Lung (tissue), 12 donors: ENCODE measurements around the gene RASGRP2. TPM values are rescaled to one million over a fixed set of nuclear protein-coding genes. Genes with fewer than 3 reads are reported as not detected.

ENCODE experiments used
- ATAC-seq: fragments of 200-7000 bp; cut with Tn5 transposase; one replicate; pipeline ENCODE4 v1.9.1; 2020; ENCODE audit warnings: moderate number of reproducible peaks; ENCODE audit not compliant: insufficient read depth, low FRiP score
- DNase-seq, 3 donors: peaks; one replicate each; pipeline ENCODE4 v3.0.0-alpha.2; 2013 to 2017
- H3K27ac ChIP-seq, 2 donors: one replicate each; pipeline ENCODE4 v1.5.1; 2013; ENCODE audit warnings: mild to moderate bottlenecking in 2 of 2, moderate library complexity in 2 of 2, control low read depth in 1 of 2, inconsistent platforms in 1 of 2, low read depth in 1 of 2, low read length in 1 of 2
- H3K27me3 ChIP-seq, 3 donors: one replicate each; pipeline ENCODE4 v1.5.1; 2013; ENCODE audit warnings: low read length in 2 of 3; ENCODE audit not compliant: control insufficient read depth in 3 of 3, insufficient read depth in 3 of 3
- H3K36me3 ChIP-seq, 4 donors: one replicate each; pipeline ENCODE4 v1.5.1; 2013; ENCODE audit warnings: low read length in 4 of 4, mild to moderate bottlenecking in 1 of 4, moderate library complexity in 1 of 4; ENCODE audit not compliant: control insufficient read depth in 4 of 4, insufficient read depth in 4 of 4
- H3K4me1 ChIP-seq, 5 donors: one replicate each; pipeline ENCODE4 v1.5.1; 2013; ENCODE audit warnings: low read length in 5 of 5, mild to moderate bottlenecking in 2 of 5, moderate library complexity in 1 of 5; ENCODE audit not compliant: control insufficient read depth in 5 of 5, insufficient read depth in 5 of 5
- H3K4me3 ChIP-seq: one replicate; pipeline ENCODE4 v1.5.1; 2013; ENCODE audit warnings: mild to moderate bottlenecking, control low read depth, moderate library complexity
- H3K9ac ChIP-seq, 2 donors: one replicate each; pipeline ENCODE4 v1.5.1; 2013; ENCODE audit warnings: low read length in 2 of 2, control low read depth in 1 of 2; ENCODE audit not compliant: insufficient read depth in 1 of 2
- H3K9me3 ChIP-seq, 4 donors: one replicate each; pipeline ENCODE4 v1.5.1; 2013; ENCODE audit warnings: low read length in 3 of 4, mild to moderate bottlenecking in 1 of 4, moderate library complexity in 1 of 4; ENCODE audit not compliant: control insufficient read depth in 4 of 4, insufficient read depth in 3 of 4
- CTCF ChIP-seq: IDR thresholded peaks from 2 replicates; pipeline ENCODE4 v1.5.1; 2012; ENCODE audit warnings: mild to moderate bottlenecking; ENCODE audit errors: control extremely low read depth, extremely low read depth
- WGBS, 2 donors: extraction: QIAGEN DNeasy Blood & Tissue Kit; methylation state at CpG; one replicate each; pipeline ENCODE4 v1.1.7; 2013; 5-methylcytosine and 5-hydroxymethylcytosine counted together
- polyA plus RNA-seq, 2 donors: library from polyadenylated mRNA; stranded (reverse); fragments of 200-250 nt; gene quantifications; one replicate each; pipeline ENCODE4 v1.2.1, GENCODE V29; 2013
- total RNA-seq, 2 donors: library from RNA; depleted of rRNA in 1 of 2; stranded (reverse); fragments of >200 nt in 1 of 2; gene quantifications; one replicate each; pipeline ENCODE4 v1.2.1, GENCODE V29; 2014 to 2021
- donor health status: control.
- donor health status: control.
- donor health status: Bipolar disorder and iron deficiency.
- donor health status: healthy.
- donor health status: DM: yes; HTN: yes; CAD: no.

Gene RASGRP2
- total and polyA plus RNA-seq, 4 donors: 20.0 to 46.4 (median 30.8) TPM

DNA sequence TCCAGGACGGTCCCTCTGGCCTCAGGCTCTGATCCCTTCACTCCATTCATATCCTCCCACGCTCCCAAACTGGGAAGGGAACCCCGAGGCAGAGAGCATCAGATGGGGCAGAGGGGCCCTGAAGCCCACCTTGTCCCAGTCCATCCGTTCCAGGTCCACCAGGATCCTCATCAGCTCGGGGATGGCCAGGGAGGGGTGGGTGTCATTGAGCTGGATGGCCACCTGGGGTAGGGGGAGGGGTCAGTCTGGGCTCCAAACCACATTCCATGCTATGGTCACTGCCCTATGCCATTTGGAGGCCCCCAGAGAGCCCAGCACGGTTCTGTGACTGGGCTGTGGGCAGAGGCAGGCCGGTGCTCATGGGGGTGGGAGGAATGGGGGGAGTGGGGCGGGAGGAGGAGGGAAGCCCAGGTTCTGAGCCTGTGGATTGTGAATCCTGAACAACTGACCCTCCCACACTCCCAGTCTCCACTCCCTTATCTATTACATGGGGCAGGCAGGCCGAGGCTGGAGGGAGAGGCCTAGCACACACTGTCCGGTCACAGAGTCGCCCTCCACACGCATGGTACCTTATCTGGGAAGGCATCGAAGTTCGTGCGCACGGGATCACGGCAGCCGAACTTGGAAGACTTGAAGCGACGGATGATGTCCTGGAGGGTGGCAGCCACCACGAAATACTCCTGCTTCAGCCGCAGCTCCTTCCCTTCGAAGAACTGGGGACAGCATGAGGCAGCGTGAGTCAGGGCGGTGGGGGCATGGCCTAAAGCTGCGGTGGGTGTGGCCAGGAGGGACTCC lies 10.4 kb upstream of the RASGRP2 start:
- no peak for TF ChIP-seq CTCF
- no peak overlapping the region for H3K9ac ChIP-seq

DNA sequence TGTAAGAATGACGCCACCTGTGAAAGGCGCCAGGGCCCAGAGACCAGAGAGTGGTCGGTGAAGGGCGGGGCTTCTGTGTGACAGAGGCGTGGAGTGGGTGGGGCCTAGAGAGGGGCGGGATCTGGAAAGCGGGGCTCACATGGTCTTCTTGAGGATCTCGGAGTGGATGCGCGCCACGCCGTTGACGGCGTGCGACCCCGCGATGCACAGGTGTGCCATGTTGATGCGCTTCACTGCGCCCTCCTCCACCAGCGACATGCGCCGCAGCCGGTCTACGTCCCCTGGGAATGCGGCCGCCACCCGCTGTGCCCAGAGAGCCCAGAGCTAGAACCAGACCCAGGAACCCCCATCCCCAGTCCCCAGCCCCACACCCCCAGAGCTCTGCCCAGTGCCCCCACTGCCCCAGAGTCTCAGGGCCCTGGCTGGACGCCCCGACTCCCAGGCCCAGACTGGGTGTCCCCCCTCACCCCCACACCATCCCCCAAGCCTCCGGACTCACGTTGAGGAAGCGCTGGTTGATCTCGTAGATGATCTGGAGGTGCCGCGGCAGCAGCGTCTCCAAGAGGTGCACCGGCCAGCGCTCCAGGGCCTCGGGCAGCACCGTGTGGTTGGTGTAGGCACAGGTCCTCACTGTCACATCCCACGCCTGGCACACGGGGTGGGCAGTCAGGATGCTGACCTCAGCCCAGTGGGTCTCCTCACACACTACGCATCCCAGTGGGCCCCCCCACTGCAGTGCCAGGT lies 9.6 kb upstream of the RASGRP2 start:
- H3K4me3 ChIP-seq: no peak overlapping the region
- H3K36me3 ChIP-seq: peaks cover 0 to 4% (median 1%) of the 10 kb centered on the region in 4 donors
- 96% methylated on average over 40 to 43 of the region's 43 CpGs for WGBS, 2 donors
- H3K9ac ChIP-seq: no peak overlapping the region
- H3K9me3 ChIP-seq: no peaks in the 10 kb centered on the region
- no peaks in the 10 kb centered on the region for H3K27me3 ChIP-seq
- H3K4me1 ChIP-seq: no peaks in the 10 kb centered on the region
- TF ChIP-seq CTCF: no peak
- no peak for ATAC-seq
- no peak for DNase-seq
- H3K27ac ChIP-seq: no peak overlapping the region

More for the DNA sequence above, 10.4 kb upstream of the RASGRP2 start:
- Histone ChIP-seq H3K27ac (no peak overlapping the region), H3K27me3 (no peaks in the 10 kb centered on the region), H3K4me3 (no peak overlapping the region), H3K4me1 (peaks cover 0 to 2% (median 0%) of the 10 kb centered on the region in 5 donors), H3K9me3 (no peaks in the 10 kb centered on the region), H3K36me3 (peaks cover 0 to 4% (median 1%) of the 10 kb centered on the region in 4 donors)
- no peak for ATAC-seq
- no peak for DNase-seq
- WGBS, 2 donors: 90 to 94% methylated on average over 26 of the region's 26 CpGs

DNA sequence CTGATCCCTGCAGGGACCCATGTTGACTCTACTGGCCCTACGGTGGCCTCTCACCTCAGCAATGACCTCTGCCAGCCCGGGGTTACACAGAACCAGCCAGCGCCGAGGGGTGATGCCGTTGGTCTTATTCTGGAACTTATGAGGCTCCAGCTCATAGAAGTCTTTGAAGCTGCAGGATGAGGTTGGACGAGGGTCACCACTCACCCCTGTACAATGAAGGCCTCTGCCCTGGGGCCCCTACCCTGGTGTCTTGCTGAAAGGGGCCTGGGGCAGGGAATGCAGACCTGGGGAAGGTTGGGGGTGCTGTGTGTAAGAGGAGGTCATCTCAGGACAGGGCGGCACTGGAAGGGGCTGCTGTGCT lies 9.1 kb upstream of the RASGRP2 start:
- no peak for TF ChIP-seq CTCF
- Histone ChIP-seq H3K9me3 (no peaks in the 10 kb centered on the region), H3K27me3 (no peaks in the 10 kb centered on the region), H3K4me1 (no peaks in the 10 kb centered on the region), H3K27ac (no peak overlapping the region), H3K36me3 (peaks cover 0 to 4% (median 1%) of the 10 kb centered on the region in 4 donors), H3K4me3 (no peak overlapping the region), H3K9ac (no peak overlapping the region)
- 94% methylated on average over 7 of the region's 7 CpGs for WGBS, 2 donors
- ATAC-seq: no peak
- DNase-seq: no peak
